SU-DHL-6 (cell line): ENCODE measurements around the gene NME3.

Source experiments
- H2AFZ ChIP-seq: fragments of 200-600 bp; sonication (generic); 2 replicates; pipeline ENCODE4 v1.6.1; 2014; ENCODE audit warnings: low read depth, mild to moderate bottlenecking, moderate library complexity, mixed read lengths, antibody characterized with exemption, low read length; ENCODE audit not compliant: severe bottlenecking
- H3F3A ChIP-seq: fragments of 200-600 bp; shearing (Covaris generic); 2 replicates; pipeline ENCODE4 v1.6.0; 2016; ENCODE audit warnings: antibody characterized with exemption, mild to moderate bottlenecking; ENCODE audit not compliant: insufficient read depth
- H3K27ac ChIP-seq: fragments of 200-600 bp; sonication (generic); 2 replicates; pipeline ENCODE4 v1.5.1; 2016; ENCODE audit warnings: low read depth, mild to moderate bottlenecking, low read length, moderate library complexity, mixed read lengths
- H3K27me3 ChIP-seq: fragments of 200-600 bp; sonication (generic), shearing (Covaris generic); 2 replicates; pipeline ENCODE4 v1.6.0; 2014; ENCODE audit warnings: mild to moderate bottlenecking, low read length
- H3K36me3 ChIP-seq: fragments of 200-600 bp; sonication (generic); 2 replicates; pipeline ENCODE4 v1.6.1; 2014; ENCODE audit warnings: mild to moderate bottlenecking, low read length, mixed read lengths
- H3K4me2 ChIP-seq: fragments of 300-600, 200-600 bp; shearing (Covaris generic), sonication (generic); 2 replicates; pipeline ENCODE4 v1.6.0; 2014; ENCODE audit warnings: low read length, low read depth, mild to moderate bottlenecking; ENCODE audit not compliant: poor library complexity, severe bottlenecking
- H3K4me3 ChIP-seq: fragments of 200-600 bp; sonication (generic); 2 replicates; pipeline ENCODE4 v1.5.1; 2014; ENCODE audit warnings: antibody characterized with exemption, low read length, mild to moderate bottlenecking, mixed read lengths; ENCODE audit not compliant: insufficient read depth, poor library complexity, severe bottlenecking
- H3K79me2 ChIP-seq: fragments of 200-600 bp; sonication (generic); 2 replicates; pipeline ENCODE4 v1.6.1; 2014; ENCODE audit warnings: mild to moderate bottlenecking, low read length, moderate library complexity; ENCODE audit not compliant: insufficient read depth
- H3K9ac ChIP-seq: fragments of 200-600 bp; sonication (generic); 2 replicates; pipeline ENCODE4 v1.7.0; 2014; ENCODE audit warnings: mild to moderate bottlenecking, low read length
- H3K9me2 ChIP-seq: fragments of 200-600 bp; sonication (generic); replicated peaks from 2 replicates; pipeline ENCODE4 v1.6.1; 2014; ENCODE audit warnings: low read length; ENCODE audit not compliant: insufficient read depth
- H3K9me3 ChIP-seq: fragments of 200-600 bp; sonication (generic); 2 replicates; pipeline ENCODE4 v1.6.1; 2014; ENCODE audit warnings: low read length, mixed read lengths; ENCODE audit not compliant: insufficient read depth
- H4K20me1 ChIP-seq: fragments of 200-600 bp; sonication (generic); 2 replicates; pipeline ENCODE4 v1.6.1; 2014; ENCODE audit warnings: low read depth, mild to moderate bottlenecking, antibody characterized with exemption, low read length, moderate library complexity, mixed read lengths
- EZH2phosphoT487 ChIP-seq: fragments of 200-600 bp; sonication (generic), shearing (Covaris generic); conservative IDR thresholded peaks from 2 replicates; pipeline ENCODE4 v1.6.1; 2018; ENCODE audit warnings: mild to moderate bottlenecking, antibody characterized with exemption, low read length, moderate library complexity, mixed read lengths
- TF ChIP-seq, protein P1 (sequence below): fragments of 200-600 bp; sonication (generic); IDR thresholded peaks from one replicate; pipeline ENCODE4 v1.5.1; 2017; ENCODE audit warnings: antibody characterized with exemption, mild to moderate bottlenecking, low read length, moderate library complexity; ENCODE audit not compliant: insufficient read depth, poor library complexity, severe bottlenecking

The NME3 gene

DNA sequence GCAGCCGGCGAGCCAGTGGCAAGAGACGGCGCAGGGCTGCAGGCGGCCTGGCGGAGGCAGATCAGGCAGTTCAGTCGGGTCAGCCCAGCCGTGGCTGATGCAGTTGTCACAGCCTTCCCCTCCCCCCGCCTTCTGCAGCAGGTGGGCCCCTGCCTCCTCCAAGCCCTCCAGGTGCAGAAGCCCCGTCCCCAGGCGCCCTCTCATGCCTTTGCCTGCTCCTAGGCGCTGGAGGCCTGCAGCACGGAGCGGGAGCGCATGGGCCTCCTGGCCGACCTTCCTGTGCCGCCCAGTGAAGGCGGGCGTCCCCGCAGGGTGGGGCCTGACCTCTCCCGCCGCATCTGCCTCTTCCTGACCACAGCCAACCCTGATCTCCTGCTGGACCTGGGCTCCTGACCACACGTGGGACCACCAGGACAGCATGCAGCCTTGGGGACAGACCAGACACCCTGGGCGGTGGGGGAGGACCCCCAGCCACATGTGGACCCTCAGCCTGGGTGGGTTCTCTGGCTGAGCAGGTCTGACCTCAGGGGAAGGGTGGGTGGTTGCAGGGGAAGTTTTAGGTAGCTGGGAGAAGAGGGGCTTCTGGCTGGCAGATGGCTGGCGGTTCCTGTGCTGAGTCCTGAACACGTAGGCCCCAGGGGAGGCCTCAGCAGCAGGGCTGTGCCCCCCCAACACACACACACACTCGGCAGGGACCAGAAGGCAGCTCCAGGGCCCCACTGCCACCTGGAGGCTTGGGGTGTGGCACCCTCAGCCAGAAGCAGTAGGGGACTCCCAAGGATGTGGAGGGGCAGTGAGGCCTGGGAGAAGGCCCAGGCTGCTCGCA lies 4.7 kb upstream of the NME3 start:
- no peak for TF ChIP-seq EZH2phosphoT487
- TF ChIP-seq, protein P1, sequence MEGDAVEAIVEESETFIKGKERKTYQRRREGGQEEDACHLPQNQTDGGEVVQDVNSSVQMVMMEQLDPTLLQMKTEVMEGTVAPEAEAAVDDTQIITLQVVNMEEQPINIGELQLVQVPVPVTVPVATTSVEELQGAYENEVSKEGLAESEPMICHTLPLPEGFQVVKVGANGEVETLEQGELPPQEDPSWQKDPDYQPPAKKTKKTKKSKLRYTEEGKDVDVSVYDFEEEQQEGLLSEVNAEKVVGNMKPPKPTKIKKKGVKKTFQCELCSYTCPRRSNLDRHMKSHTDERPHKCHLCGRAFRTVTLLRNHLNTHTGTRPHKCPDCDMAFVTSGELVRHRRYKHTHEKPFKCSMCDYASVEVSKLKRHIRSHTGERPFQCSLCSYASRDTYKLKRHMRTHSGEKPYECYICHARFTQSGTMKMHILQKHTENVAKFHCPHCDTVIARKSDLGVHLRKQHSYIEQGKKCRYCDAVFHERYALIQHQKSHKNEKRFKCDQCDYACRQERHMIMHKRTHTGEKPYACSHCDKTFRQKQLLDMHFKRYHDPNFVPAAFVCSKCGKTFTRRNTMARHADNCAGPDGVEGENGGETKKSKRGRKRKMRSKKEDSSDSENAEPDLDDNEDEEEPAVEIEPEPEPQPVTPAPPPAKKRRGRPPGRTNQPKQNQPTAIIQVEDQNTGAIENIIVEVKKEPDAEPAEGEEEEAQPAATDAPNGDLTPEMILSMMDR, result no peak
- H3F3A ChIP-seq, result peaks cover 9% of the 10 kb centered on the region; the same call in 1 of the 2 replicates
- no peak overlapping the region for H3K9ac ChIP-seq
- no peaks in the 10 kb centered on the region for H4K20me1 ChIP-seq
- no peak overlapping the region for H3K4me2 ChIP-seq
- no peak overlapping the region for H3K27ac ChIP-seq
- no peaks in the 10 kb centered on the region for H3K9me2 ChIP-seq
- H3K79me2 ChIP-seq, result peaks cover 16% of the 10 kb centered on the region
- H2AFZ ChIP-seq, result no peak overlapping the region
- no peaks in the 10 kb centered on the region for H3K27me3 ChIP-seq
- H3K9me3 ChIP-seq, result no peaks in the 10 kb centered on the region
- H3K4me3 ChIP-seq, result no peak overlapping the region
- no peaks in the 10 kb centered on the region for H3K36me3 ChIP-seq

GRCh38 chr16:1775006-1775845 lies 3.9 kb upstream of the NME3 start:
- no peaks in the 10 kb centered on the region for H3K9me3 ChIP-seq
- H3K4me2 ChIP-seq, result no peak overlapping the region
- no peak overlapping the region for H2AFZ ChIP-seq
- H3F3A ChIP-seq, result peaks cover 12% of the 10 kb centered on the region; the same call in 1 of the 2 replicates
- no peak overlapping the region for H3K27ac ChIP-seq
- H3K4me3 ChIP-seq, result no peak overlapping the region
- H3K79me2 ChIP-seq, result peaks cover 16% of the 10 kb centered on the region
- no peaks in the 10 kb centered on the region for H3K36me3 ChIP-seq
- no peaks in the 10 kb centered on the region for H3K27me3 ChIP-seq
- H4K20me1 ChIP-seq, result no peaks in the 10 kb centered on the region
- no peak overlapping the region for H3K9ac ChIP-seq
- no peak for TF ChIP-seq EZH2phosphoT487
- TF ChIP-seq, protein P1, result no peak
- no peaks in the 10 kb centered on the region for H3K9me2 ChIP-seq

- Histone ChIP-seq H3K36me3 (no peaks in the 10 kb centered on the region), H3K4me3 (peak overlapping the region; percentile 90), H3K79me2 (peaks cover 16% of the 10 kb centered on the region), H2AFZ (no peak overlapping the region), H3K27me3 (no peaks in the 10 kb centered on the region), H3K4me2 (peak overlapping the region; percentile 95), H3K9me3 (no peaks in the 10 kb centered on the region), H4K20me1 (no peaks in the 10 kb centered on the region), H3K9me2 (no peaks in the 10 kb centered on the region), H3F3A (peaks cover 16% of the 10 kb centered on the region; the same call in 1 of the 2 replicates), H3K27ac (no peak overlapping the region), H3K9ac (peak overlapping the region; percentile 93)
- TF ChIP-seq, protein P1, result no peak
- TF ChIP-seq EZH2phosphoT487, result no peak
Measured at GRCh38 chr16:1774448-1774780, 3.1 kb upstream of the NME3 start.
